Right lobe of liver (tissue), 4 donors: Measurements from ENCODE around the gene BMP5.

Experiments
- CTCF ChIP-seq, 4 donors: fragments of 200-600 bp in 3 of 4; fragments of 450-650 bp in 1 of 4; IDR thresholded peaks; one replicate each; pipeline versions ENCODE4 v1.5.1 to v1.8.0; 2016 to 2022; ENCODE audit warnings: antibody characterized with exemption in 4 of 4, mild to moderate bottlenecking in 2 of 4
- POLR2A ChIP-seq: fragments of 450-650 bp; IDR thresholded peaks from one replicate; pipeline ENCODE4 v1.6.1; 2017; ENCODE audit warnings: antibody characterized with exemption, mild to moderate bottlenecking
- donor health status: DM: no; HTN: no; CAD: no.
- donor health status: DM: no; HTN: no; CAD: no.
- donor health status: DM: no; HTN: yes; CAD: no.

DNA sequence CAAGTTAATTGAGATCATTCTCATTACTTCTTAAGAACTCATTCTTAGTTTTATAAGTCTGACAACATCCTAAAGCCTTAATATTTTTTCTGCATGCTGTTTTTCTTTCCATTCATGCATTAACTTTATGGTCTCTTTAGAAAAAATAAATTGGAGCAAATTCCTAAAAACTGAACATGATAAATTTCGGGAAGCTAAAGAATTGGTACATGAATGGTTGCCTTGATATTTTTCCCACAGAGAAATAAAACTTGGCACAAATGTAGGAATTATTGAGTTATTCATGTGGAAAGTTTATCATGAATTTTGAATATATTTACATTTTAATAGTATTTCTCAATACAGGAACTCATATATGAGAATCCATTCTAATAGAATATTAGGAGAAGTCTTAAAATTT, 115.9 kb downstream of the BMP5 start:
- TF ChIP-seq CTCF (IDR thresholded peaks at IDR 0.05) (no peak), POLR2A (no peak)
